Subcutaneous adipose tissue (tissue), 4 donors: ENCODE results near the gene DGKG. TPM values are rescaled to one million over a fixed set of nuclear protein-coding genes. Genes with fewer than 3 reads are reported as not detected.

ENCODE experiments used
- total RNA-seq, 4 donors: library from RNA; depleted of rRNA; stranded (reverse); fragments of >200 nt; gene quantifications; one replicate each; pipeline ENCODE4 v1.1.0, GENCODE V29; 2016
- TF ChIP-seq, protein P1 (sequence below): fragments of 450-650 bp; IDR thresholded peaks from one replicate; pipeline ENCODE4 v1.5.1; 2016; ENCODE audit warnings: low read depth, mild to moderate bottlenecking, control low read depth, antibody characterized with exemption, moderate library complexity

Gene DGKG
- total RNA-seq, 4 donors from 2014 or later, result 0.49 to 3.1 (median 1.8) TPM

DNA sequence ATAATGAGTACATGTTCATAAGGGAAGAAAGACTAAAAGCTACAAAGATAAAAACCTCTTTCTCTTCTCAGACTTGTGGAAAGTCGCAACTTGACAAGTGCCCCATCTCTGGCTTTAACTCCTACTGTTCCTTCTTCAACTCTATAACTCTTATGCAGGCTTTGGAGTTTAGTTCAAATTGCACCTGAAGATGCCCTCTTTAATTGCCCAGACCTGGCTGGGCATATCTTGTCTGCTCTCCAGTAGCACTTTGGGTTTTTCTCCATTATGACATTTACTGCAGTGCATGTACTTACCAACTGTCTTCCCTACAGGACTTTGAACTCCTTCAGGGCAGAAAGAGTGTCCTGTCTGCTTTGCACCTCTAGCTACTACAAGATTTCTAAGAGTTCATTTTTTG is 32.4 kb downstream of the DGKG start:
- TF ChIP-seq, protein P1, sequence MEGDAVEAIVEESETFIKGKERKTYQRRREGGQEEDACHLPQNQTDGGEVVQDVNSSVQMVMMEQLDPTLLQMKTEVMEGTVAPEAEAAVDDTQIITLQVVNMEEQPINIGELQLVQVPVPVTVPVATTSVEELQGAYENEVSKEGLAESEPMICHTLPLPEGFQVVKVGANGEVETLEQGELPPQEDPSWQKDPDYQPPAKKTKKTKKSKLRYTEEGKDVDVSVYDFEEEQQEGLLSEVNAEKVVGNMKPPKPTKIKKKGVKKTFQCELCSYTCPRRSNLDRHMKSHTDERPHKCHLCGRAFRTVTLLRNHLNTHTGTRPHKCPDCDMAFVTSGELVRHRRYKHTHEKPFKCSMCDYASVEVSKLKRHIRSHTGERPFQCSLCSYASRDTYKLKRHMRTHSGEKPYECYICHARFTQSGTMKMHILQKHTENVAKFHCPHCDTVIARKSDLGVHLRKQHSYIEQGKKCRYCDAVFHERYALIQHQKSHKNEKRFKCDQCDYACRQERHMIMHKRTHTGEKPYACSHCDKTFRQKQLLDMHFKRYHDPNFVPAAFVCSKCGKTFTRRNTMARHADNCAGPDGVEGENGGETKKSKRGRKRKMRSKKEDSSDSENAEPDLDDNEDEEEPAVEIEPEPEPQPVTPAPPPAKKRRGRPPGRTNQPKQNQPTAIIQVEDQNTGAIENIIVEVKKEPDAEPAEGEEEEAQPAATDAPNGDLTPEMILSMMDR, result no peak

DNA sequence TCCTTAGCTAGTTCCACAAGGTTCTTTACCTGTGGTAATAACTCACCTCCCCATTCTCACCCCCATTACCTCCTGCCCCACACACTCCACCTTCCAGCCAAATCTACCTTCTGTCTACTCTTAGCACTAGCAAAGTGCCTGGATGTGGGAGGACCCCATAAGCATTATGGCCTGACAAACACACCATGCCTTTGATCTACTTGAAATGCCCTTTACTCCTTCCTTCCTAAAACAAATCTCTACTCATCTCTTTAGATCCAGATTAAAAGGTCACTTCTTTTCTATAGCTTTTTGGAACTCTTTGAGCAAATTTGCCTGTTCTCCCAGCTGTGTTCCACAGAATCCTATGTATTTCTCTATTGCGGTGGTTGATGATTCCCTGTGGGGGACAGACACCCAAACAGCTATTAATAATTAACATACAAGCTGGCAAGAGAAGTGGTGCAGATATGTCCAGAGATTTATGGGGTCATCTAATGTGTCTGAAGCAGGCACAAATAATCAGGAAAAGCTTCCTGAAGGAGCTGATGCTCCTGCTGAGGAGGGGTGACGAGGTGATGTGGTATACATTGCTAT is 34.0 kb downstream of the DGKG start:
- TF ChIP-seq, protein P1, result no peak

DNA sequence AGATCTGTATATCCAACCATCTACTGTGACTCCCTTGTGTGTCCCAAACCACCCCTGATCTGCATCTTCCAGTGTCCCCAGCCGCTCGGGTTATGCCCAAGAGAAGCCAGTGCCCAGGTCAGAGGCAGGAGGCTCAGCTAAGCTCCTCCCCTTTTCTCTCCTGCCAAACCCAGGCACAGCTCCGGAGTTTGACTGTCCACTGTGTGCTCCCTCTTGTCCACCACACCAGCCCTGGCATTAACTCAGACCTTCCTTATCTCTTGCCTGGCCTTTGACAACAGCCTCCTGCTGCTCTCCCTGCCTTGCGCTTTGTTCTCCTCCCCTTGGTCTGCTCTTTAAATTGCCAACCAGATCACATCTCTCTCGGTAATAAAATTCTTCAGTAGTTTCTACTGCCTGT is 39.3 kb downstream of the DGKG start:
- TF ChIP-seq, protein P1, result no peak

DNA sequence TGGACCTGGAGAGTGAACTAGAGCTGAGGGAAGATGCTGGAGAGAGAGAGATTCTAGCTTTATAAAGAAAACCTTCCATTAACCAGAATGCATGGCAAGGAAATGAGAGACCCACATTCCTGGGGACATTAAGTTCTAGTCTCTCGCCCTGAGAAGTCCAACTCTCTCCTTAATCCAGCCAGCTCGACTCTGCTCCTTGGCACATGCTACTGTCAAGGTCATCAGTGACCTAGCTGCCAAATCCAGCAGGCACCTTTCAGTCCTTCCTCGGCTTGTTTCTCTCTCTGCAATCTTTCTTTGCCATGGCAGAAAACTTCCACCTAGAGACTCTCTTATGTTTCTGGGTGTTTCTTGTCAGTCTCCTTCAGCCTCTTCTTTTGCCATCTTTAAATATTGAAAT is 40.3 kb downstream of the DGKG start:
- TF ChIP-seq, protein P1, result no peak

DNA sequence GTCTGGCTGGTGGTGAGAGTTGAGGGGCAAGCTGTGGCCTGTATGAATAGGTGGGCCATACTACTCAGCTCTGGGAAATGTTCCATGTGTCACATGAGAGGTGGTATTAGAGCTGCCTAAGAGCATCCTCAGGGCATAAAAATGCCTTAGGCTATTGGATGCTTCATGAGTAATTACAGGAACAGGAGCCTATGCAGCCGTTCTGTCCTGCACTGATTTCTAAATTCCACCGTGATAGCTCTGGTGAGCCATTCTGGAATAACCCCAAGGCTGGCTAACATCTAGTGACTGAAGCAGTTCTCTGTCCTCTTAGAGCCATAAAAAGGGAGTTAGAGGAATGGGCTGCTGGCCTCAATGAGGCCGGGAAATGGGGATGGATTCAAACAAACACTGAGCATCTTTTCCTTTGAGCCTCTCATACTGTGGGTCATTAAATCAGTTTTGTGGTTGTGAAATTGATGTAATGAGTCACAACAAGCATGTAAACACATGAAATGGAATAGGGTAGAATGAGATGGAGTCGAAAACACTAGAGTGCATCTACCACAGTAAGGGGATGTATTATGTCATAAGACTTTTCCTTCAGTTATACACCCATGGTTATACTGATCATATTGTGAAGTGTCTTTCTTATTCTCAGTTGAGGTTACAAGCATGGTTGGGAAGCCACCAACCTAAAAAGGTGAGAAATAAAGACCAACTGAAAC is 41.0 kb downstream of the DGKG start:
- TF ChIP-seq, protein P1, result no peak

DNA sequence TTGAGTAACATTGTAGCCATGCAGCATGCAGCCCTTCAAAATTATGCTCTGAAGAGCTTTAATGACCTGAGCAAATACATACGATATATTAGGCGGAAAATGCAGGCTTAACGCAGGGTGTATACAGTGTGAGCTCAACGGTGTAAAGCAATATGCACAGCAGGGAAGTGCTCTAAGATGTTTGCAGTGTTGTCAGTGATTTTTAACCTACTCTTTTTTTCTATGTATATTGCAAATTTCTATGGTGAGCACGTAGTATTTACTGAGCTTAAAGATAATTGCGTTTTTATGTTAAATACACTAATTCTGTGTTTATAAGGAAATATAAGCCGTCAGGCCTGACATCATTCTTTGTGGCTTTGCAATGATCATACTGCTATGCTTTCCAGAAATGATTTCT is 42.1 kb downstream of the DGKG start:
- TF ChIP-seq, protein P1, result no peak

DNA sequence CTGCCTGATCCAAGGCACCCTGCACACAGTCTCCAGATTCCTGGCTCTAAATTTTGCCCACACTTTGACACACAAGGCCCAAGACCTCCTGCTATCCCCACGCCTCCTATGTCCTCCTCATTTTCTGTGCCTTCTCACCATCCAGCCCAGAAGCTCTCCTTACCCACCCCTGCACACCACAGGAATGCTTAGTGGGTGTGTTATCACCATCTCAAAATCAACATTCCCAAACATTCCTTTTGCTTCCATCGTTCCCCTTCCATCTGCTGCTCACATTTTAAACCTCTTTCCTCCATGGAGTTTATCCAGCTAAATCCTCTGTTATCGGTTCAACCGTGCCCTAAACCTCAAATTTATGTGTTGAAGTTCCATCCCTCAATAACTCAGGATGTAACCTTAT is 43.9 kb downstream of the DGKG start:
- TF ChIP-seq, protein P1, result no peak
